Activated T-helper 1 cell treated with anti-CD3 and anti-CD28 coated beads, Interleukin-12 subunit alpha, Interleukin-12 subunit beta, Interleukin-2, Interleukin-4 antibody, amounts not matched to agents 30 ng/mL and 10 ng/mL and 1 ng/mL, durations not matched to agents 14 hours and 24 hours and 36 hours (primary cell): ENCODE measurements around the gene GYPA. TPM values are rescaled to one million over a fixed set of nuclear protein-coding genes. Genes with fewer than 3 reads are reported as not detected.
"Not testable (repeated sequence)": the region's sequence is repeated elsewhere in the genome, so short reads cannot be mapped to it uniquely, and the experiment has no call there.

Experiments used
- DNase-seq: peaks from one replicate; pipeline ENCODE4 v3.0.0; 2021; ENCODE audit warnings: low spot score
- H3K27ac Mint-ChIP-seq: one replicate; pipeline ENCODE4 v1.8.0; 2021; ENCODE audit warnings: mild to moderate bottlenecking, mixed read lengths
- H3K27me3 Mint-ChIP-seq: one replicate; pipeline ENCODE4 v1.8.0; 2022; ENCODE audit warnings: mild to moderate bottlenecking, moderate library complexity, mixed read lengths; ENCODE audit not compliant: insufficient read depth
- H3K36me3 Mint-ChIP-seq: one replicate; pipeline ENCODE4 v1.8.0; 2021; ENCODE audit warnings: low read depth, mixed read lengths
- H3K4me1 Mint-ChIP-seq: one replicate; pipeline ENCODE4 v1.8.0; 2021; ENCODE audit warnings: low read depth, mixed read lengths
- H3K4me3 Mint-ChIP-seq: one replicate; pipeline ENCODE4 v1.8.0; 2021; ENCODE audit warnings: mild to moderate bottlenecking, moderate library complexity, mixed read lengths
- H3K9me3 Mint-ChIP-seq: one replicate; pipeline ENCODE4 v1.8.0; 2021; ENCODE audit warnings: mixed read lengths
- intact Hi-C: fragments of 100-400 bp; cut with micrococcal nuclease; formaldehyde crosslinking; loops from one replicate; pipeline ENCODE4 v1.15.1; 2024
- total RNA-seq: library from RNA; stranded (reverse); gene quantifications from 2 replicates; pipeline ENCODE4 v1.2.3, GENCODE V29; 2022

Gene GYPA
- total RNA-seq, 1 donor from 2014 or later, result not detected

GRCh38 chr4:144142690-144143326 is 2.3 kb upstream of the GYPA start:
- peak; percentile 4 for DNase-seq
- H3K4me1 Mint-ChIP-seq, H3K36me3 Mint-ChIP-seq, H3K9me3 Mint-ChIP-seq, H3K27me3 Mint-ChIP-seq, H3K4me3 Mint-ChIP-seq, H3K27ac Mint-ChIP-seq: not testable (repeated sequence)
- intact Hi-C loops, result loop anchor here (1.0 kb wide), 1 partner anchor 369 kb away; no protein-coding TSS in a partner anchor

- intact Hi-C loops, result no loop called here
- H3K9me3 Mint-ChIP-seq, result no peaks in the 10 kb centered on the region
- peaks cover 7% of the 10 kb centered on the region for H3K27me3 Mint-ChIP-seq
Measured at GRCh38 chr4:144141493-144141892, 975 bp upstream of the GYPA start.

GRCh38 chr4:144139991-144140390 is 527 bp downstream of the GYPA start:
- H3K27ac Mint-ChIP-seq, H3K36me3 Mint-ChIP-seq, H3K9me3 Mint-ChIP-seq, intact Hi-C loops, H3K27me3 Mint-ChIP-seq, DNase-seq, H3K4me1 Mint-ChIP-seq, H3K4me3 Mint-ChIP-seq: not testable (repeated sequence)

More at GRCh38 chr4:144141493-144141892, 975 bp upstream of the GYPA start:
- no peaks in the 10 kb centered on the region for H3K36me3 Mint-ChIP-seq
- H3K4me3 Mint-ChIP-seq, result no peak overlapping the region
- H3K27ac Mint-ChIP-seq, result no peak overlapping the region
- no peaks in the 10 kb centered on the region for H3K4me1 Mint-ChIP-seq
- no peak for DNase-seq

- H3K36me3 Mint-ChIP-seq, DNase-seq, intact Hi-C loops, H3K27me3 Mint-ChIP-seq, H3K27ac Mint-ChIP-seq, H3K9me3 Mint-ChIP-seq, H3K4me3 Mint-ChIP-seq, H3K4me1 Mint-ChIP-seq: not testable (repeated sequence)
Measured at GRCh38 chr4:144139547-144139946, 971 bp downstream of the GYPA start.

GRCh38 chr4:144138239-144138638 is 2.3 kb downstream of the GYPA start:
- H3K27ac Mint-ChIP-seq, DNase-seq, H3K27me3 Mint-ChIP-seq, H3K9me3 Mint-ChIP-seq, H3K36me3 Mint-ChIP-seq, H3K4me1 Mint-ChIP-seq, H3K4me3 Mint-ChIP-seq, intact Hi-C loops: not testable (repeated sequence)

- H3K4me1 Mint-ChIP-seq, DNase-seq, H3K9me3 Mint-ChIP-seq, H3K4me3 Mint-ChIP-seq, H3K36me3 Mint-ChIP-seq, intact Hi-C loops, H3K27ac Mint-ChIP-seq, H3K27me3 Mint-ChIP-seq: not testable (repeated sequence)
Measured at GRCh38 chr4:144137137-144137931, 3.2 kb downstream of the GYPA start.

GRCh38 chr4:144136189-144136588 is 4.3 kb downstream of the GYPA start:
- H3K27ac Mint-ChIP-seq, DNase-seq, H3K27me3 Mint-ChIP-seq, H3K4me3 Mint-ChIP-seq, intact Hi-C loops, H3K4me1 Mint-ChIP-seq, H3K9me3 Mint-ChIP-seq, H3K36me3 Mint-ChIP-seq: not testable (repeated sequence)

- H3K27me3 Mint-ChIP-seq, intact Hi-C loops, DNase-seq, H3K27ac Mint-ChIP-seq, H3K4me3 Mint-ChIP-seq, H3K36me3 Mint-ChIP-seq, H3K9me3 Mint-ChIP-seq, H3K4me1 Mint-ChIP-seq: not testable (repeated sequence)
Measured at GRCh38 chr4:144130167-144130566, 10.4 kb downstream of the GYPA start.

GRCh38 chr4:144129336-144129875 is 11.1 kb downstream of the GYPA start:
- H3K9me3 Mint-ChIP-seq, H3K27ac Mint-ChIP-seq, DNase-seq, H3K36me3 Mint-ChIP-seq, H3K4me1 Mint-ChIP-seq, H3K4me3 Mint-ChIP-seq, intact Hi-C loops, H3K27me3 Mint-ChIP-seq: not testable (repeated sequence)

- H3K36me3 Mint-ChIP-seq, intact Hi-C loops, H3K9me3 Mint-ChIP-seq, H3K27ac Mint-ChIP-seq, H3K4me1 Mint-ChIP-seq, H3K27me3 Mint-ChIP-seq, H3K4me3 Mint-ChIP-seq, DNase-seq: not testable (repeated sequence)
Measured at GRCh38 chr4:144128709-144129320, 11.7 kb downstream of the GYPA start.

GRCh38 chr4:144125109-144125508 is 15.4 kb downstream of the GYPA start:
- H3K9me3 Mint-ChIP-seq, H3K27me3 Mint-ChIP-seq, H3K4me3 Mint-ChIP-seq, H3K27ac Mint-ChIP-seq, H3K36me3 Mint-ChIP-seq, intact Hi-C loops, H3K4me1 Mint-ChIP-seq, DNase-seq: not testable (repeated sequence)

GRCh38 chr4:144123982-144124635 is 16.4 kb downstream of the GYPA start:
- H3K4me1 Mint-ChIP-seq, H3K27me3 Mint-ChIP-seq, H3K27ac Mint-ChIP-seq, H3K36me3 Mint-ChIP-seq, H3K4me3 Mint-ChIP-seq, DNase-seq, H3K9me3 Mint-ChIP-seq: not testable (repeated sequence)
- intact Hi-C loops, result loop anchor here (5.0 kb wide), 1 partner anchor 242 kb away; no protein-coding TSS in a partner anchor
